ENCODE data around the gene LIN54. TPM values are rescaled to one million over a fixed set of nuclear protein-coding genes. Genes with fewer than 3 reads are reported as not detected.

The LIN54 gene
- total RNA-seq, 1 experiment from 2014 or later = 12.7 TPM

DNA sequence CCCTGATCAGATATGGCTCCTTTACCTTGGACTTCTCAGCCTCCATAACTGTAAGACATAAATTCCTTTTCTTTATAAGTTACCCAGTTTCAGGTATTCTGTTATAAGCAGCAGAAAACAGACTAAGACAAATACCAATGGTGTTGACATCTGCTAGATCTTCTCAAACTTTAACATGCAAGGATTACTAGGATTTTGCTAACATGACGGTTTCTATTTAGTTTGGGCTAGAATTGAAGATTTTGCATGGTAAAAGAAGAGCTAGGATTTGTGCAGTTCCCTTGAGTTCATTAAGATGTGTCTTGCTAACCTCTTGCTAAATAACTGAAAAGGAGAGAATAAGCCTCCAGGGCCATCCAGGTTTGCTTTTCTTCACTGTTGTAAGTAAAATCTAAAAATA lies 19.1 kb upstream of the LIN54 start (continued):
- TF ChIP-seq, protein P1, sequence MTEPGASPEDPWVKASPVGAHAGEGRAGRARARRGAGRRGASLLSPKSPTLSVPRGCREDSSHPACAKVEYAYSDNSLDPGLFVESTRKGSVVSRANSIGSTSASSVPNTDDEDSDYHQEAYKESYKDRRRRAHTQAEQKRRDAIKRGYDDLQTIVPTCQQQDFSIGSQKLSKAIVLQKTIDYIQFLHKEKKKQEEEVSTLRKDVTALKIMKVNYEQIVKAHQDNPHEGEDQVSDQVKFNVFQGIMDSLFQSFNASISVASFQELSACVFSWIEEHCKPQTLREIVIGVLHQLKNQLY (CRISPR knock-in tag; IDR thresholded peaks at IDR 0.05) = no peak

DNA sequence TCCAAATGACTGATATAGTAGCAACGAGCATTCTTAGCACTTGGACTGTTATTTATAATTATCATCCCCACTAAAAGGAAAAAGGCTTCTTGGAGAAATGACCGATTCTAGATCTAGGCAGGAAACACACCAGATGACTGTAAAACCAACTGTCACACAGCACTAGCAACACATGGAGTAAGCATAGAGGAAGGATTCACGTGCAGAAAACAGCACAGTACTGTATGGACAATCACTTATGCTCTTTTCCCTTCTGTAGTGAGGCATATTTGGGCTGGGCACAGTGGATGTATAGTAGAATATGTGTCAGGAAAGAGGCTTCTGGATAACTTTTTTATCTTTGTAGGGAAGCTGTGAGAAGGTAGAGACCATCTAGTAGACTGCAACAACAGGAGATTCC lies 18.4 kb upstream of the LIN54 start:
- CTCF ChIA-PET = no interaction called here
- Mint-ChIP-seq H3K27me3 (ENCODE audit: low read depth) (peaks cover 65% of the 10 kb centered on the region), H3K36me3 (peaks cover 9% of the 10 kb centered on the region), H3K4me1 (no peaks in the 10 kb centered on the region), H3K27ac (no peak overlapping the region), H3K4me3 (no peak overlapping the region), H3K9me3 (peaks cover 20% of the 10 kb centered on the region)
- TF ChIP-seq SP1 (CRISPR knock-in tag; conservative IDR thresholded peaks at IDR 0.05) = no peak
- TF ChIP-seq, protein P2, sequence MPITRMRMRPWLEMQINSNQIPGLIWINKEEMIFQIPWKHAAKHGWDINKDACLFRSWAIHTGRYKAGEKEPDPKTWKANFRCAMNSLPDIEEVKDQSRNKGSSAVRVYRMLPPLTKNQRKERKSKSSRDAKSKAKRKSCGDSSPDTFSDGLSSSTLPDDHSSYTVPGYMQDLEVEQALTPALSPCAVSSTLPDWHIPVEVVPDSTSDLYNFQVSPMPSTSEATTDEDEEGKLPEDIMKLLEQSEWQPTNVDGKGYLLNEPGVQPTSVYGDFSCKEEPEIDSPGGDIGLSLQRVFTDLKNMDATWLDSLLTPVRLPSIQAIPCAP (CRISPR knock-in tag; IDR thresholded peaks at IDR 0.05) = no peak
- TF ChIP-seq, protein P3, sequence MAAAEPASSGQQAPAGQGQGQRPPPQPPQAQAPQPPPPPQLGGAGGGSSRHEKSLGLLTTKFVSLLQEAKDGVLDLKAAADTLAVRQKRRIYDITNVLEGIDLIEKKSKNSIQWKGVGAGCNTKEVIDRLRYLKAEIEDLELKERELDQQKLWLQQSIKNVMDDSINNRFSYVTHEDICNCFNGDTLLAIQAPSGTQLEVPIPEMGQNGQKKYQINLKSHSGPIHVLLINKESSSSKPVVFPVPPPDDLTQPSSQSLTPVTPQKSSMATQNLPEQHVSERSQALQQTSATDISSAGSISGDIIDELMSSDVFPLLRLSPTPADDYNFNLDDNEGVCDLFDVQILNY (CRISPR knock-in tag; IDR thresholded peaks at IDR 0.05) = no peak
- TF ChIP-seq, protein P4, sequence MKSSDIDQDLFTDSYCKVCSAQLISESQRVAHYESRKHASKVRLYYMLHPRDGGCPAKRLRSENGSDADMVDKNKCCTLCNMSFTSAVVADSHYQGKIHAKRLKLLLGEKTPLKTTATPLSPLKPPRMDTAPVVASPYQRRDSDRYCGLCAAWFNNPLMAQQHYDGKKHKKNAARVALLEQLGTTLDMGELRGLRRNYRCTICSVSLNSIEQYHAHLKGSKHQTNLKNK (CRISPR knock-in tag; IDR thresholded peaks at IDR 0.05) = no peak
- TF ChIP-seq SMAD4 (CRISPR knock-in tag; IDR thresholded peaks at IDR 0.05) = no peak
- no peak for TF ChIP-seq ZNF416 (CRISPR knock-in tag; IDR thresholded peaks at IDR 0.05)
- TF ChIP-seq ATF1 (CRISPR knock-in tag; IDR thresholded peaks at IDR 0.05) = no peak
- TF ChIP-seq, protein P5, sequence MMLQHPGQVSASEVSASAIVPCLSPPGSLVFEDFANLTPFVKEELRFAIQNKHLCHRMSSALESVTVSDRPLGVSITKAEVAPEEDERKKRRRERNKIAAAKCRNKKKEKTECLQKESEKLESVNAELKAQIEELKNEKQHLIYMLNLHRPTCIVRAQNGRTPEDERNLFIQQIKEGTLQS (CRISPR knock-in tag; conservative IDR thresholded peaks at IDR 0.05) = no peak
- TF ChIP-seq, protein P6, sequence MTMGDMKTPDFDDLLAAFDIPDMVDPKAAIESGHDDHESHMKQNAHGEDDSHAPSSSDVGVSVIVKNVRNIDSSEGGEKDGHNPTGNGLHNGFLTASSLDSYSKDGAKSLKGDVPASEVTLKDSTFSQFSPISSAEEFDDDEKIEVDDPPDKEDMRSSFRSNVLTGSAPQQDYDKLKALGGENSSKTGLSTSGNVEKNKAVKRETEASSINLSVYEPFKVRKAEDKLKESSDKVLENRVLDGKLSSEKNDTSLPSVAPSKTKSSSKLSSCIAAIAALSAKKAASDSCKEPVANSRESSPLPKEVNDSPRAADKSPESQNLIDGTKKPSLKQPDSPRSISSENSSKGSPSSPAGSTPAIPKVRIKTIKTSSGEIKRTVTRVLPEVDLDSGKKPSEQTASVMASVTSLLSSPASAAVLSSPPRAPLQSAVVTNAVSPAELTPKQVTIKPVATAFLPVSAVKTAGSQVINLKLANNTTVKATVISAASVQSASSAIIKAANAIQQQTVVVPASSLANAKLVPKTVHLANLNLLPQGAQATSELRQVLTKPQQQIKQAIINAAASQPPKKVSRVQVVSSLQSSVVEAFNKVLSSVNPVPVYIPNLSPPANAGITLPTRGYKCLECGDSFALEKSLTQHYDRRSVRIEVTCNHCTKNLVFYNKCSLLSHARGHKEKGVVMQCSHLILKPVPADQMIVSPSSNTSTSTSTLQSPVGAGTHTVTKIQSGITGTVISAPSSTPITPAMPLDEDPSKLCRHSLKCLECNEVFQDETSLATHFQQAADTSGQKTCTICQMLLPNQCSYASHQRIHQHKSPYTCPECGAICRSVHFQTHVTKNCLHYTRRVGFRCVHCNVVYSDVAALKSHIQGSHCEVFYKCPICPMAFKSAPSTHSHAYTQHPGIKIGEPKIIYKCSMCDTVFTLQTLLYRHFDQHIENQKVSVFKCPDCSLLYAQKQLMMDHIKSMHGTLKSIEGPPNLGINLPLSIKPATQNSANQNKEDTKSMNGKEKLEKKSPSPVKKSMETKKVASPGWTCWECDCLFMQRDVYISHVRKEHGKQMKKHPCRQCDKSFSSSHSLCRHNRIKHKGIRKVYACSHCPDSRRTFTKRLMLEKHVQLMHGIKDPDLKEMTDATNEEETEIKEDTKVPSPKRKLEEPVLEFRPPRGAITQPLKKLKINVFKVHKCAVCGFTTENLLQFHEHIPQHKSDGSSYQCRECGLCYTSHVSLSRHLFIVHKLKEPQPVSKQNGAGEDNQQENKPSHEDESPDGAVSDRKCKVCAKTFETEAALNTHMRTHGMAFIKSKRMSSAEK (CRISPR knock-in tag; IDR thresholded peaks at IDR 0.05; ENCODE audit: borderline replicate concordance) = no peak
- TF ChIP-seq ZNF138 (CRISPR knock-in tag; conservative IDR thresholded peaks at IDR 0.05) = no peak
- TF ChIP-seq, protein P7, sequence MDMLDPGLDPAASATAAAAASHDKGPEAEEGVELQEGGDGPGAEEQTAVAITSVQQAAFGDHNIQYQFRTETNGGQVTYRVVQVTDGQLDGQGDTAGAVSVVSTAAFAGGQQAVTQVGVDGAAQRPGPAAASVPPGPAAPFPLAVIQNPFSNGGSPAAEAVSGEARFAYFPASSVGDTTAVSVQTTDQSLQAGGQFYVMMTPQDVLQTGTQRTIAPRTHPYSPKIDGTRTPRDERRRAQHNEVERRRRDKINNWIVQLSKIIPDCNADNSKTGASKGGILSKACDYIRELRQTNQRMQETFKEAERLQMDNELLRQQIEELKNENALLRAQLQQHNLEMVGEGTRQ (CRISPR knock-in tag; IDR thresholded peaks at IDR 0.05) = no peak
- no peak for TF ChIP-seq TEAD4 (CRISPR knock-in tag; IDR thresholded peaks at IDR 0.05)
- TF ChIP-seq CREB1 (CRISPR knock-in tag; IDR thresholded peaks at IDR 0.05) = no peak
- no peak for TF ChIP-seq IRF2 (CRISPR knock-in tag; IDR thresholded peaks at IDR 0.05; ENCODE audit: borderline replicate concordance, low read depth)
- TF ChIP-seq, protein P8, sequence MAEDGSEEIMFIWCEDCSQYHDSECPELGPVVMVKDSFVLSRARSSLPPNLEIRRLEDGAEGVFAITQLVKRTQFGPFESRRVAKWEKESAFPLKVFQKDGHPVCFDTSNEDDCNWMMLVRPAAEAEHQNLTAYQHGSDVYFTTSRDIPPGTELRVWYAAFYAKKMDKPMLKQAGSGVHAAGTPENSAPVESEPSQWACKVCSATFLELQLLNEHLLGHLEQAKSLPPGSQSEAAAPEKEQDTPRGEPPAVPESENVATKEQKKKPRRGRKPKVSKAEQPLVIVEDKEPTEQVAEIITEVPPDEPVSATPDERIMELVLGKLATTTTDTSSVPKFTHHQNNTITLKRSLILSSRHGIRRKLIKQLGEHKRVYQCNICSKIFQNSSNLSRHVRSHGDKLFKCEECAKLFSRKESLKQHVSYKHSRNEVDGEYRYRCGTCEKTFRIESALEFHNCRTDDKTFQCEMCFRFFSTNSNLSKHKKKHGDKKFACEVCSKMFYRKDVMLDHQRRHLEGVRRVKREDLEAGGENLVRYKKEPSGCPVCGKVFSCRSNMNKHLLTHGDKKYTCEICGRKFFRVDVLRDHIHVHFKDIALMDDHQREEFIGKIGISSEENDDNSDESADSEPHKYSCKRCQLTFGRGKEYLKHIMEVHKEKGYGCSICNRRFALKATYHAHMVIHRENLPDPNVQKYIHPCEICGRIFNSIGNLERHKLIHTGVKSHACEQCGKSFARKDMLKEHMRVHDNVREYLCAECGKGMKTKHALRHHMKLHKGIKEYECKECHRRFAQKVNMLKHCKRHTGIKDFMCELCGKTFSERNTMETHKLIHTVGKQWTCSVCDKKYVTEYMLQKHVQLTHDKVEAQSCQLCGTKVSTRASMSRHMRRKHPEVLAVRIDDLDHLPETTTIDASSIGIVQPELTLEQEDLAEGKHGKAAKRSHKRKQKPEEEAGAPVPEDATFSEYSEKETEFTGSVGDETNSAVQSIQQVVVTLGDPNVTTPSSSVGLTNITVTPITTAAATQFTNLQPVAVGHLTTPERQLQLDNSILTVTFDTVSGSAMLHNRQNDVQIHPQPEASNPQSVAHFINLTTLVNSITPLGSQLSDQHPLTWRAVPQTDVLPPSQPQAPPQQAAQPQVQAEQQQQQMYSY (CRISPR knock-in tag; IDR thresholded peaks at IDR 0.05) = no peak
- TF ChIP-seq CREM (CRISPR knock-in tag; IDR thresholded peaks at IDR 0.05) = no peak
- TF ChIP-seq, protein P9, sequence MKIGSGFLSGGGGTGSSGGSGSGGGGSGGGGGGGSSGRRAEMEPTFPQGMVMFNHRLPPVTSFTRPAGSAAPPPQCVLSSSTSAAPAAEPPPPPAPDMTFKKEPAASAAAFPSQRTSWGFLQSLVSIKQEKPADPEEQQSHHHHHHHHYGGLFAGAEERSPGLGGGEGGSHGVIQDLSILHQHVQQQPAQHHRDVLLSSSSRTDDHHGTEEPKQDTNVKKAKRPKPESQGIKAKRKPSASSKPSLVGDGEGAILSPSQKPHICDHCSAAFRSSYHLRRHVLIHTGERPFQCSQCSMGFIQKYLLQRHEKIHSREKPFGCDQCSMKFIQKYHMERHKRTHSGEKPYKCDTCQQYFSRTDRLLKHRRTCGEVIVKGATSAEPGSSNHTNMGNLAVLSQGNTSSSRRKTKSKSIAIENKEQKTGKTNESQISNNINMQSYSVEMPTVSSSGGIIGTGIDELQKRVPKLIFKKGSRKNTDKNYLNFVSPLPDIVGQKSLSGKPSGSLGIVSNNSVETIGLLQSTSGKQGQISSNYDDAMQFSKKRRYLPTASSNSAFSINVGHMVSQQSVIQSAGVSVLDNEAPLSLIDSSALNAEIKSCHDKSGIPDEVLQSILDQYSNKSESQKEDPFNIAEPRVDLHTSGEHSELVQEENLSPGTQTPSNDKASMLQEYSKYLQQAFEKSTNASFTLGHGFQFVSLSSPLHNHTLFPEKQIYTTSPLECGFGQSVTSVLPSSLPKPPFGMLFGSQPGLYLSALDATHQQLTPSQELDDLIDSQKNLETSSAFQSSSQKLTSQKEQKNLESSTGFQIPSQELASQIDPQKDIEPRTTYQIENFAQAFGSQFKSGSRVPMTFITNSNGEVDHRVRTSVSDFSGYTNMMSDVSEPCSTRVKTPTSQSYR (CRISPR knock-in tag; IDR thresholded peaks at IDR 0.05) = no peak
- no peak for TF ChIP-seq JUN (CRISPR knock-in tag; IDR thresholded peaks at IDR 0.05)
- DNase-seq (ENCODE audit: low spot score) (no peak), ATAC-seq (no peak)
- POLR2A ChIA-PET = no interaction called here
